ENCODE data around the gene USP3. TPM values are rescaled to one million over a fixed set of nuclear protein-coding genes. Genes with fewer than 3 reads are reported as not detected.
"Not testable (repeated sequence)": the region's sequence is repeated elsewhere in the genome, so short reads cannot be mapped to it uniquely, and the experiment has no call there.

Gene USP3
- total RNA-seq, 4 donors from 2014 or later: 56.1 to 93.0 (median 73.7) TPM

DNA sequence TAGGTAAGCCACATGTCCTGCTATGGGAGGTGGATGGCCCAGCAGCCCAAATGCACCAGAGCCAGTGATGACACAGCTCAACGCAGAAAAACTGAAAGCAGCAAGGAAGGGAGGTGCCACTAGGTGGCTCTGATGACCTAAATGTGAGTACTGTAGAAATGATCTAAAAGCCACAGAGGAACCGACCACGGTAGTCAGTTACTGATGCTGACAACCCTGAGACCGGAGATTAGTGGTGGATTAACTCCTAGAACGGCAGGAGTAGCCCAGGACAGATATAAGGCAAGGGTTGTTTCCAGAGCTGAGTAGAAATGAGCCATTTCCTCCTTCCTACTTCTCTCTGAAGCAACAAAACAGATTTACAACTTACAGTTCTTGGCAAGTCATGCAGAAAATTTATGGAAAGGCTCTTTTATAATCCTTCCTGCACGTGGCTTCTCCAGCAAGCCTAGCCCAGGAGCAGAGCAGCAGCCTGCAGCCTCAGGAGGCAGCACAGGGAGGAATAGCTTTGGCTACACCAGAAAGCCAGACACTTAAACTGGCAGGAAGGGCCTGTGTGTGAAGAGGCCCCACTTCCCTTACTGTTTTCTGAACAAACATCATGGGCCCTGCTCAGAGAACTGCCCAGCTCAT is 105.9 kb downstream of the USP3 start:
- peaks cover 0 to 23% (median 11%) of the 10 kb centered on the region in 4 donors for H3K36me3 ChIP-seq

GRCh38 chr15:63611177-63611576 is 106.8 kb downstream of the USP3 start:
- WGBS, 2 donors (ENCODE audit: low coverage in 1 of 2): 51 to 72% methylated on average over 2 to 3 of the region's 3 CpGs
- no peak overlapping the region for H3K4me3 ChIP-seq
- H3K4me1 ChIP-seq: peaks cover 17 to 39% (median 26%) of the 10 kb centered on the region in 4 donors
- H3K27ac ChIP-seq: peak overlapping the region; percentile 73 to 82 (median 78)
- intact Hi-C loops (cut with DNase I; ENCODE audit: low total_unique reads) (no loop called here), in situ Hi-C loops (cut with MboI; ENCODE audit: low pct_ligation_motif_present in 1 of 4, low pct_unique_long_range_greater_than_20kb in 1 of 4, low sequenced_read_pairs in 3 of 4) (loop anchor here in 1 of 4 donors (25.0 kb wide), 1 partner anchor 451 kb away; no protein-coding TSS in a partner anchor)
- DNase-seq: no peak
- TF ChIP-seq EP300 (IDR thresholded peaks at IDR 0.05; ENCODE audit: low read depth) (no peak), POLR2AphosphoS5 (IDR thresholded peaks at IDR 0.05) (no peak), POLR2A (IDR thresholded peaks at IDR 0.05) (no peak)
- TF ChIP-seq, protein P1, sequence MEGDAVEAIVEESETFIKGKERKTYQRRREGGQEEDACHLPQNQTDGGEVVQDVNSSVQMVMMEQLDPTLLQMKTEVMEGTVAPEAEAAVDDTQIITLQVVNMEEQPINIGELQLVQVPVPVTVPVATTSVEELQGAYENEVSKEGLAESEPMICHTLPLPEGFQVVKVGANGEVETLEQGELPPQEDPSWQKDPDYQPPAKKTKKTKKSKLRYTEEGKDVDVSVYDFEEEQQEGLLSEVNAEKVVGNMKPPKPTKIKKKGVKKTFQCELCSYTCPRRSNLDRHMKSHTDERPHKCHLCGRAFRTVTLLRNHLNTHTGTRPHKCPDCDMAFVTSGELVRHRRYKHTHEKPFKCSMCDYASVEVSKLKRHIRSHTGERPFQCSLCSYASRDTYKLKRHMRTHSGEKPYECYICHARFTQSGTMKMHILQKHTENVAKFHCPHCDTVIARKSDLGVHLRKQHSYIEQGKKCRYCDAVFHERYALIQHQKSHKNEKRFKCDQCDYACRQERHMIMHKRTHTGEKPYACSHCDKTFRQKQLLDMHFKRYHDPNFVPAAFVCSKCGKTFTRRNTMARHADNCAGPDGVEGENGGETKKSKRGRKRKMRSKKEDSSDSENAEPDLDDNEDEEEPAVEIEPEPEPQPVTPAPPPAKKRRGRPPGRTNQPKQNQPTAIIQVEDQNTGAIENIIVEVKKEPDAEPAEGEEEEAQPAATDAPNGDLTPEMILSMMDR (IDR thresholded peaks at IDR 0.05): no peak
- peaks cover 0 to 29% (median 13%) of the 10 kb centered on the region in 4 donors for H3K36me3 ChIP-seq
- no peaks in the 10 kb centered on the region for H3K27me3 ChIP-seq
- H3K9me3 ChIP-seq: no peaks in the 10 kb centered on the region

More for the DNA sequence above, 105.9 kb downstream of the USP3 start:
- DNase-seq: peak; percentile 78
- peaks cover 18 to 45% (median 27%) of the 10 kb centered on the region in 4 donors for H3K4me1 ChIP-seq
- TF ChIP-seq EP300 (IDR thresholded peaks at IDR 0.05; ENCODE audit: low read depth) (no peak), POLR2AphosphoS5 (IDR thresholded peaks at IDR 0.05) (peak; percentile 23 to 63 (median 58)), POLR2A (IDR thresholded peaks at IDR 0.05) (no peak)
- TF ChIP-seq, protein P1 (IDR thresholded peaks at IDR 0.05): peak; percentile 62 to 87 (median 69)
- in situ Hi-C loops (cut with MboI; ENCODE audit: low pct_ligation_motif_present in 1 of 4, low pct_unique_long_range_greater_than_20kb in 1 of 4, low sequenced_read_pairs in 3 of 4): loop anchor here in 1 of 4 donors (25.0 kb wide), 1 partner anchor 452 kb away; no protein-coding TSS in a partner anchor
- WGBS, 2 donors (ENCODE audit: low coverage in 1 of 2): 0% methylated on average over 4 to 6 of the region's 6 CpGs
- no peaks in the 10 kb centered on the region for H3K9me3 ChIP-seq
- H3K27me3 ChIP-seq: no peaks in the 10 kb centered on the region
- H3K4me3 ChIP-seq: no peak overlapping the region
- intact Hi-C loops (cut with DNase I; ENCODE audit: low total_unique reads): no loop called here
- H3K27ac ChIP-seq: peak overlapping the region; percentile 73 to 82 (median 78)

DNA sequence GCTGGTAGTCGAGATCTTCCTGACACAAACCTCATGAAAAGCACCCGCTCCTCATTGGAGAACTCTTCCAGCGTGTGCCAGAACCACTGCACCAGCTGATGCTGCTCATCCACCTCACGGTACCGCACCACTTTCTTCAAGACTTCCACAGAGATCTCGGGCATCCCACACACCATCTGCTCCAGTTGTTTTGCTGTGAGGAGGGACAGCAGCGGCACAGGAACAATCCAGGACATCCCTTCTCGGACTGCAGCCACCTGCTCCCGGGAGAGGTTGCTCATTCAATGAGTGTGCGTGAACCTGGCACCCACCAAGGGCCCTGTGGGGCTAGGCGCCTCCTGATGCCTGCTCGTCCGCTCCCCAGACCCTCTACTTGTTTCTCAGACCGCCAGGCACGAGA is 107.9 kb downstream of the USP3 start:
- in situ Hi-C loops (cut with MboI; ENCODE audit: low pct_ligation_motif_present in 1 of 4, low pct_unique_long_range_greater_than_20kb in 1 of 4, low sequenced_read_pairs in 3 of 4) (loop anchor here in 1 of 4 donors (25.0 kb wide), 1 partner anchor 450 kb away; no protein-coding TSS in a partner anchor), intact Hi-C loops (cut with DNase I; ENCODE audit: low total_unique reads) (no loop called here)
- Histone ChIP-seq H3K36me3 (peaks cover 0 to 33% (median 13%) of the 10 kb centered on the region in 4 donors), H3K4me3 (no peak overlapping the region), H3K4me1 (peaks cover 17 to 36% (median 26%) of the 10 kb centered on the region in 4 donors), H3K27me3 (no peaks in the 10 kb centered on the region), H3K9me3 (no peaks in the 10 kb centered on the region), H3K27ac (no peak overlapping the region)
- TF ChIP-seq POLR2AphosphoS5 (IDR thresholded peaks at IDR 0.05) (no peak), POLR2A (IDR thresholded peaks at IDR 0.05) (no peak), EP300 (IDR thresholded peaks at IDR 0.05; ENCODE audit: low read depth) (no peak)
- TF ChIP-seq, protein P1 (IDR thresholded peaks at IDR 0.05): no peak
- 94 to 99% methylated on average over 6 to 15 of the region's 15 CpGs for WGBS, 2 donors (ENCODE audit: low coverage in 1 of 2)
- no peak for DNase-seq

- Histone ChIP-seq H3K4me3 (no peak overlapping the region), H3K27ac (no peak overlapping the region), H3K4me1 (peaks cover 10 to 19% (median 15%) of the 10 kb centered on the region in 4 donors), H3K27me3 (no peaks in the 10 kb centered on the region), H3K9me3 (no peaks in the 10 kb centered on the region), H3K36me3 (peaks cover 0 to 27% (median 7%) of the 10 kb centered on the region in 4 donors)
- in situ Hi-C loops (cut with MboI; ENCODE audit: low pct_ligation_motif_present in 1 of 4, low pct_unique_long_range_greater_than_20kb in 1 of 4, low sequenced_read_pairs in 3 of 4): loop anchor here in 1 of 4 donors (25.0 kb wide), 1 partner anchor 446 kb away; no protein-coding TSS in a partner anchor
- no peak for TF ChIP-seq EP300 (IDR thresholded peaks at IDR 0.05; ENCODE audit: low read depth)
- TF ChIP-seq, protein P1 (IDR thresholded peaks at IDR 0.05): no peak
- TF ChIP-seq POLR2AphosphoS5 (IDR thresholded peaks at IDR 0.05): no peak
- TF ChIP-seq POLR2A (IDR thresholded peaks at IDR 0.05): no peak
- WGBS, 2 donors (ENCODE audit: low coverage in 1 of 2): 94 to 100% methylated on average over 2 to 3 of the region's 3 CpGs
- no peak for DNase-seq
- intact Hi-C loops (cut with DNase I; ENCODE audit: low total_unique reads): no loop called here
These were observed 111.5 kb downstream of the USP3 start for GRCh38 chr15:63615935-63616334.

GRCh38 chr15:63617147-63617546 is 112.8 kb downstream of the USP3 start:
- H3K4me1 ChIP-seq; DNase-seq; H3K4me3 ChIP-seq; H3K27me3 ChIP-seq; intact Hi-C loops (cut with DNase I; ENCODE audit: low total_unique reads); H3K27ac ChIP-seq; H3K9me3 ChIP-seq: not testable (repeated sequence)
- H3K36me3 ChIP-seq: peaks cover 0 to 23% (median 9%) of the 10 kb centered on the region in 4 donors
- in situ Hi-C loops (cut with MboI; ENCODE audit: low pct_ligation_motif_present in 1 of 4, low pct_unique_long_range_greater_than_20kb in 1 of 4, low sequenced_read_pairs in 3 of 4): loop anchor here in 1 of 4 donors (25.0 kb wide), 1 partner anchor 445 kb away; no protein-coding TSS in a partner anchor
- WGBS, 2 donors (ENCODE audit: low coverage in 1 of 2): 98 to 100% methylated on average over 1 to 4 of the region's 4 CpGs

DNA sequence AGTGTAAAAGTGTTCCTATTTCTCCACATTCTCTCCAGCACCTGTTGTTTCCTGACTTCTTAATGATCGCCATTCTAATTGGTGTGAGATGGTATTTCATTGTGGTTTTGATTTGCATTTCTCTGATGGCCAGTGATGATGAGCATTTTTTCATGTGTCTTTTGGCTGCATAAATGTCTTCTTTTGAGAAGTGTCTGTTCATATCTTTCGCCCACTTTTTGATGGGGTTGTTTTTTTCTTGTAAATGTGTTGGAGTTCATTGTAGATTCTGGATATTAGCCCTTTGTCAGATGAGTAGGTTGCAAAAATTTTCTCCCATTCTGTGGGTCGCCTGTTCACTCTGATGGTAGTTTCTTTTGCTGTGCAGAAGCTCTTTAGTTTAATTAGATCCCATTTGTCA is 113.2 kb downstream of the USP3 start:
- H3K27ac ChIP-seq; H3K4me3 ChIP-seq; intact Hi-C loops (cut with DNase I; ENCODE audit: low total_unique reads); DNase-seq; H3K27me3 ChIP-seq; H3K9me3 ChIP-seq; H3K4me1 ChIP-seq: not testable (repeated sequence)
- H3K36me3 ChIP-seq: peaks cover 0 to 23% (median 11%) of the 10 kb centered on the region in 4 donors
- in situ Hi-C loops (cut with MboI; ENCODE audit: low pct_ligation_motif_present in 1 of 4, low pct_unique_long_range_greater_than_20kb in 1 of 4, low sequenced_read_pairs in 3 of 4): loop anchor here in 1 of 4 donors (25.0 kb wide), 1 partner anchor 445 kb away; no protein-coding TSS in a partner anchor
- WGBS, 2 donors (ENCODE audit: low coverage in 1 of 2): 94 to 100% methylated on average over 2 to 3 of the region's 3 CpGs

Measured in transverse colon (tissue), 4 donors.